BLaER1 treated with 17β-estradiol and CSF1 and Interleukin-3, amounts not matched to agents 10 nM and 100 nM (cell line): ENCODE data around the gene ZNF423.

Source experiments
- H3K27ac ChIP-seq, 11 experiments: shearing (Covaris generic); formaldehyde crosslinking; 2 replicates each; pipeline ENCODE4 v1.8.1; 2022
- H3K27me3 ChIP-seq, 11 experiments: shearing (Covaris generic); formaldehyde crosslinking; 2 replicates each; pipeline ENCODE4 v1.8.1; 2022
- H3K36me3 ChIP-seq, 11 experiments: shearing (Covaris generic); formaldehyde crosslinking; 2 replicates each; pipeline ENCODE4 v1.8.1; 2022
- H3K4me1 ChIP-seq, 10 experiments: shearing (Covaris generic); formaldehyde crosslinking; 2 replicates each; pipeline ENCODE4 v1.8.1; 2022
- H3K4me2 ChIP-seq, 11 experiments: shearing (Covaris generic); formaldehyde crosslinking; 2 replicates each; pipeline ENCODE4 v1.8.1; 2022
- H3K4me3 ChIP-seq, 10 experiments: shearing (Covaris generic); formaldehyde crosslinking; 2 replicates each; pipeline ENCODE4 v1.8.1; 2022
- H3K9ac ChIP-seq, 11 experiments: shearing (Covaris generic); formaldehyde crosslinking; 2 replicates each; pipeline ENCODE4 v1.8.1; 2022
- H3K9me3 ChIP-seq, 11 experiments: shearing (Covaris generic); formaldehyde crosslinking; replicated peaks in 1 of 11; 2 replicates each; pipeline ENCODE4 v1.8.1; 2022
- H4K20me1 ChIP-seq, 11 experiments: shearing (Covaris generic); formaldehyde crosslinking; 2 replicates each; pipeline ENCODE4 v1.8.1; 2022
- Cebpa-rat ChIP-seq, 11 experiments: shearing (Covaris generic); IDR thresholded peaks; 2 replicates each; pipeline ENCODE4 v1.8.1; 2022

The ZNF423 gene

DNA sequence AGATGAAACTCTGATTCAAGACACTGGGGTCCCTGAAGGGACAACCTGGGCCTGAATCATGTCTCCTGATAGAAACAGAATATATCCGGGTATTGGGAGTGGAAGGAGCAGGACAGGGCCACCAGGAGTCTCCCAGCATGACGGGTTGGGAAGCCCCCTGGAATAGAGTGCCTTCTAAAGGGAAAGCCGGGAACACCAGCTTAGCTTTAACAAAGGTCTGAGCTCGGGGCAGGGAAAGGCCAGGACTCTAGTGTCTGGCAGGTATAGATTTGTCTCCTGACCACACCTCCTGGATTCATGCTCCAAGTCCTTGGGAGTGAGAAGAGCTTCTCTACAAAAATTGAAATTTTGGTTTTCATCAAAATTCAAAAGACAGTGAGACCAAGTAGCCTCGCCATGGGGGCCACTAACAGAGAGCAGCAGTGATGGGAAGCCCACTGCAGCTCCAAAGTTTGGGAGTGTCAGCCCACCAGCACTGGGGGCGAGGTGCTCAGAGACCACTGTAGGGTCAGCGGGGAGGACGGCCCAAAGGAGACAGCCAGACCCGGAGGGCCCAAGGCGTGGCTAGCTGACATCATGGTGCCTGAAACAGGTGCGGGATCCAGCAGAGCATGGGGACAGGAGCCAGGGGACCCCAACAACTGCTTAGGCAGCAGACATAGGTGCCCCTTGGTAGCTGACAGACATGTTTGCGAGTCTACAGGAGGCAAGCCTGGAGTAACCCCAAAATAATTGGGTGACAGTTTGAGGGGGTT lies 401.3 kb downstream of the ZNF423 start:
- no peaks in the 10 kb centered on the region for H4K20me1 ChIP-seq
- peak overlapping the region in 3 of 11 experiments; percentile 7 to 13 (median 13); a peak in 3 of 22 replicates for H3K4me2 ChIP-seq
- H3K4me1 ChIP-seq: peaks cover 18 to 46% (median 34%) of the 10 kb centered on the region in 10 experiments
- H3K27ac ChIP-seq: no peak overlapping the region
- H3K9ac ChIP-seq: no peak overlapping the region
- TF ChIP-seq Cebpa-rat (IDR thresholded peaks at IDR 0.05): no peak
- no peak overlapping the region for H3K4me3 ChIP-seq
- peaks cover 0 to 7% (median 0%) of the 10 kb centered on the region in 11 experiments; a peak in 1 of 22 replicates for H3K9me3 ChIP-seq
- H3K36me3 ChIP-seq: no peaks in the 10 kb centered on the region
- no peaks in the 10 kb centered on the region for H3K27me3 ChIP-seq

- no peaks in the 10 kb centered on the region for H3K27me3 ChIP-seq
- H3K36me3 ChIP-seq: no peaks in the 10 kb centered on the region
- H3K4me1 ChIP-seq: peaks cover 18 to 40% (median 28%) of the 10 kb centered on the region in 10 experiments
- H4K20me1 ChIP-seq: no peaks in the 10 kb centered on the region
- no peak overlapping the region for H3K27ac ChIP-seq
- no peak for TF ChIP-seq Cebpa-rat (IDR thresholded peaks at IDR 0.05)
- peaks cover 0 to 7% (median 0%) of the 10 kb centered on the region in 11 experiments; a peak in 1 of 22 replicates for H3K9me3 ChIP-seq
- peak overlapping the region in 2 of 11 experiments; percentile 80 to 86; a peak in 3 of 22 replicates for H3K4me2 ChIP-seq
- H3K9ac ChIP-seq: no peak overlapping the region
- no peak overlapping the region for H3K4me3 ChIP-seq
Observed at GRCh38 chr16:49453983-49454382, 401.9 kb downstream of the ZNF423 start.

DNA sequence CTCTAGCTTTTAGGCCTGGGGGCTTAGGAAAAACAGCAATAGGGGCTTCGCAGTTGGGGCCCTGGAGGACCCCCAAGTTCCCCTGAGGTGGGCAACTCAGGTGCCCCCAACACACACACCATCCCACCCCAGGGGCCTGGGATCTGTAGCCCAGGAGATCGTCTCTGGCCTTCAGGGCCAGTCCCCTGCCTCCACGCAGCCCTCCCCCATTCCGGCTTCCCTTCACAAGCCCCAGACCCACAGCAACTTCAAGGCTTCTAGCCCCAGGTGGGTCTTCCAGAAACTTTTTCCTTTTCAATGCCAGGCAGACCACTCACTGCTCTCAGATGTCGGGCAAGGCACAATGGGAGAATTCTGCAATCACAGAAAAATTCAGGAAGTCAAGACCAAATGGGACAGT lies 402.9 kb downstream of the ZNF423 start:
- peak overlapping the region; percentile 30 to 86 (median 72); a peak in 21 of 22 replicates for H3K4me2 ChIP-seq
- H3K9ac ChIP-seq: no peak overlapping the region
- H4K20me1 ChIP-seq: no peaks in the 10 kb centered on the region
- H3K36me3 ChIP-seq: no peaks in the 10 kb centered on the region
- no peak overlapping the region for H3K4me3 ChIP-seq
- H3K27me3 ChIP-seq: no peaks in the 10 kb centered on the region
- TF ChIP-seq Cebpa-rat (IDR thresholded peaks at IDR 0.05): no peak
- peaks cover 18 to 39% (median 26%) of the 10 kb centered on the region in 10 experiments for H3K4me1 ChIP-seq
- peak overlapping the region in 2 of 11 experiments; percentile 4 to 11; a peak in 2 of 22 replicates for H3K27ac ChIP-seq
- H3K9me3 ChIP-seq: peaks cover 0 to 7% (median 0%) of the 10 kb centered on the region in 11 experiments; a peak in 1 of 22 replicates

DNA sequence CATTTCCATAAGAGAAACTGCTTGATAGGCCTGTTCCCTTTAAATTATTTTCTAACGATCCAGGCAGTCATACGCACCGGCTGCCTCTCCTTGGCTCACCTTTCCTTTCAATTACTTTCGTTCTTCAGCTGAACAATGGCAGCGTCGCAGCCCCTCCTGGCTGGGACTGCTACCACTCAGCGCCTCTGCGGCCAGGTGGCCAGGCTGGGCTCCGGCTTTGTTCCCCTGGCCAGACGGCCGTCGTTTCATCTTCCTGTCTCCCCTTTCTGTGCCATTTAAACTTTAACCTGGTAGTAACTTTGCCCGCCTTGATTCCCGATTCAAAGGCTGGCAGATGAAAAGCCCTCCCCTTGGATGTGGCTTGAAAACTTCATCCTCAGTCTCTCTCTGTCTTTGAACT lies 403.3 kb downstream of the ZNF423 start:
- Histone ChIP-seq H3K4me2 (peak overlapping the region; percentile 43 to 86 (median 72); a peak in 21 of 22 replicates), H3K9me3 (peaks cover 0 to 7% (median 0%) of the 10 kb centered on the region in 11 experiments; a peak in 1 of 22 replicates), H3K27me3 (no peaks in the 10 kb centered on the region), H4K20me1 (no peaks in the 10 kb centered on the region), H3K4me3 (no peak overlapping the region), H3K36me3 (no peaks in the 10 kb centered on the region), H3K9ac (no peak overlapping the region), H3K4me1 (peaks cover 18 to 39% (median 26%) of the 10 kb centered on the region in 10 experiments), H3K27ac (peak overlapping the region in 2 of 11 experiments; percentile 4 to 11; a peak in 2 of 22 replicates)
- no peak for TF ChIP-seq Cebpa-rat (IDR thresholded peaks at IDR 0.05)

GRCh38 chr16:49452108-49452507 lies 403.8 kb downstream of the ZNF423 start:
- Histone ChIP-seq H4K20me1 (no peaks in the 10 kb centered on the region), H3K4me2 (peak overlapping the region; percentile 43 to 86 (median 72); a peak in 21 of 22 replicates), H3K27me3 (no peaks in the 10 kb centered on the region), H3K27ac (no peak overlapping the region; a peak in 1 of 22 replicates), H3K9me3 (peaks cover 0 to 7% (median 0%) of the 10 kb centered on the region in 11 experiments; a peak in 1 of 22 replicates), H3K4me1 (peaks cover 18 to 39% (median 26%) of the 10 kb centered on the region in 10 experiments), H3K36me3 (no peaks in the 10 kb centered on the region), H3K9ac (0 out of 22 replicates have a peak overlapping the region, but pooled peaks of 1 of the 11 experiments have one; percentile 10), H3K4me3 (no peak overlapping the region)
- TF ChIP-seq Cebpa-rat (IDR thresholded peaks at IDR 0.05): no peak

DNA sequence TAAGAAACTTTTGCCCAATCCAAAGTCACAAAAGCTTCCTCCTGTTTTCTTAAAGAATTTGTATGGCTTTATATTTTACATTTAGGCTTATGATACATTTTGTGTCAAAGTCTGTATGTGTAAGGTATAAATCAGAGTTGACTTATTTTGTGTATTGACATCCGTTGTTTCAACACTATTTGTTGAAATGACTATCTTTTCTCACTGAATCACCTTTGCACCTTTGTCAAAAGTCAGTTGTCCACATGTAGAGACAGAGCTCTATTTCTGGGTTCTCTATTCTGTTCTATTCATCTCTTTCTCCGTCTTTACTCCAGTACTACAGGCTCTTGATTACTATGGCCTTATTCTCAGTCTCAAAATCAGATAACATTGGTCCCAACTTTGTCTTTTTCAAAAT lies 409.1 kb downstream of the ZNF423 start:
- H3K9me3 ChIP-seq: no peaks in the 10 kb centered on the region
- H3K4me2 ChIP-seq: no peak overlapping the region
- no peaks in the 10 kb centered on the region for H3K36me3 ChIP-seq
- no peaks in the 10 kb centered on the region for H4K20me1 ChIP-seq
- H3K4me3 ChIP-seq: no peak overlapping the region
- peaks cover 10 to 47% (median 42%) of the 10 kb centered on the region in 10 experiments for H3K4me1 ChIP-seq
- no peaks in the 10 kb centered on the region for H3K27me3 ChIP-seq
- TF ChIP-seq Cebpa-rat (IDR thresholded peaks at IDR 0.05): no peak
- H3K27ac ChIP-seq: no peak overlapping the region
- H3K9ac ChIP-seq: no peak overlapping the region

DNA sequence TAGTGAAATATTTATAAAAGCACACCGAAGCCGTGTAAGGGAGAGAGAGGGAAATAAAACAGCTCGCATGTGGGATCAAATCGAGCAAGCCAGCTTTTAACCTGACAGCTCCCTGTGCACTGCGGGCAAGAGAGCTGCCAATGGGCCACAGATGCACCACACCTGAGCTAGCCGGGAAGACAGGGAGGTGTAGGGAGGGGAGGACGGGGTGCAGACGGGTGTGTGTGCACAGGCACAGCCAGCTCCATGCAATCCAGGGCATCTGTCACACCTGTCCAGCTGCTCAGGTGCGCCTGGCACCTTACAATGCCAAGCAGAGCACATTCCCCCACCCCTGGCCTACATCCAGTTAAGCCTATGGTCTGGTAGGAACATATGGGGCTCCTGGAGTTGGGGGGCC lies 412.3 kb downstream of the ZNF423 start:
- Histone ChIP-seq H3K27me3 (no peaks in the 10 kb centered on the region), H3K4me1 (peaks cover 24 to 71% (median 67%) of the 10 kb centered on the region in 10 experiments), H3K9ac (no peak overlapping the region), H3K9me3 (no peaks in the 10 kb centered on the region), H3K36me3 (no peaks in the 10 kb centered on the region), H3K27ac (peak overlapping the region in 4 of 11 experiments; percentile 84 to 91 (median 86); a peak in 4 of 22 replicates), H4K20me1 (no peaks in the 10 kb centered on the region), H3K4me2 (peak overlapping the region in 9 of 11 experiments; percentile 11 to 96 (median 94); a peak in 12 of 22 replicates), H3K4me3 (no peak overlapping the region)
- no peak for TF ChIP-seq Cebpa-rat (IDR thresholded peaks at IDR 0.05)

DNA sequence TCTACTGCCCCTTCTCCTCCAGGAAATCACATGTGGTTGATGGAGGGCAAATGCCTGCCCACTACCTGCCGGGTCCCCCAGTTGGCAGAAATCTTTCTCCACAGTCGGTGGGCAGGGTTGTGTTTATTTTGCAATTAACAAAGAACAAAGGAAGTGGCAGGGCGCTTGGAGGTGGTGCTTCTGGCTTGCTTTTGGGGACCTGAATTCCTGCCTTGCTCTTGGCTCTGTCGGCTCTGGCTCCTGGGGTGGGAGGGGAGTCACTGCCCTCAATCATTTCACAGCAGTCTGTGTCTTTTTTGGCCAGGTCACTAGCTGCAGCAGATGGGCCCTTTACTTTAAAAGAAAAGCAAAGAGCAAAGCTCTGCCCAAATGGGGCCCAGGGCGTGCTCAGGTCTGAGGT lies 413.1 kb downstream of the ZNF423 start:
- peak overlapping the region in 8 of 11 experiments; percentile 16 to 82 (median 73); a peak in 12 of 22 replicates for H3K9ac ChIP-seq
- H3K4me2 ChIP-seq: peak overlapping the region; percentile 84 to 96 (median 94)
- H3K4me1 ChIP-seq: peaks cover 24 to 73% (median 67%) of the 10 kb centered on the region in 10 experiments
- TF ChIP-seq Cebpa-rat (IDR thresholded peaks at IDR 0.05): no peak
- no peaks in the 10 kb centered on the region for H3K36me3 ChIP-seq
- H3K9me3 ChIP-seq: no peaks in the 10 kb centered on the region
- no peaks in the 10 kb centered on the region for H4K20me1 ChIP-seq
- H3K4me3 ChIP-seq: no peak overlapping the region
- H3K27me3 ChIP-seq: no peaks in the 10 kb centered on the region
- H3K27ac ChIP-seq: peak overlapping the region in 9 of 11 experiments; percentile 68 to 91 (median 84); a peak in 18 of 22 replicates

GRCh38 chr16:49441366-49441780 lies 414.5 kb downstream of the ZNF423 start:
- H3K4me3 ChIP-seq: peak overlapping the region in 9 of 10 experiments; percentile 13 to 59 (median 44); a peak in 14 of 20 replicates
- H3K36me3 ChIP-seq: no peaks in the 10 kb centered on the region
- no peak for TF ChIP-seq Cebpa-rat (IDR thresholded peaks at IDR 0.05)
- H3K27me3 ChIP-seq: no peaks in the 10 kb centered on the region
- no peaks in the 10 kb centered on the region for H3K9me3 ChIP-seq
- H3K4me1 ChIP-seq: peaks cover 24 to 73% (median 67%) of the 10 kb centered on the region in 10 experiments
- H3K27ac ChIP-seq: peak overlapping the region in 10 of 11 experiments; percentile 45 to 91 (median 84); a peak in 19 of 22 replicates
- peak overlapping the region in 9 of 11 experiments; percentile 47 to 82 (median 72); a peak in 17 of 22 replicates for H3K9ac ChIP-seq
- peak overlapping the region; percentile 84 to 96 (median 94) for H3K4me2 ChIP-seq
- no peaks in the 10 kb centered on the region for H4K20me1 ChIP-seq
